Uterus (tissue), 4 donors: Measurements from ENCODE around the gene DOK7. TPM values are rescaled to one million over a fixed set of nuclear protein-coding genes. Genes with fewer than 3 reads are reported as not detected.

Experiments
- DNase-seq, 2 donors: peaks; one replicate each; pipeline ENCODE4 v3.0.0-alpha.2; 2019 to 2020
- H3K27ac ChIP-seq, 2 donors: fragments of 200-600 bp; sonication (generic); 1 replicate in 1 of 2; 2 replicates in 1 of 2; pipeline ENCODE4 v1.5.1; 2016 to 2018
- H3K27me3 ChIP-seq, 2 donors: fragments of 200-600 bp; sonication (generic); one replicate each; pipeline ENCODE4 v1.5.1; 2018 to 2019; ENCODE audit warnings: control low read depth in 1 of 2
- H3K36me3 ChIP-seq, 2 donors: fragments of 200-600 bp; sonication (generic); one replicate each; pipeline ENCODE4 v1.5.1; 2019; ENCODE audit warnings: control low read depth in 1 of 2
- H3K4me1 ChIP-seq, 2 donors: fragments of 200-600 bp; sonication (generic); one replicate each; pipeline ENCODE4 v1.5.1; 2018 to 2019; ENCODE audit warnings: control low read depth in 1 of 2
- H3K4me3 ChIP-seq, 2 donors: fragments of 200-600 bp; sonication (generic); 1 replicate in 1 of 2; 2 replicates in 1 of 2; pipeline ENCODE4 v1.5.1; 2018 to 2019; ENCODE audit warnings: mild to moderate bottlenecking in 1 of 2
- H3K9me3 ChIP-seq, 2 donors: fragments of 200-600 bp; sonication (generic); one replicate each; pipeline ENCODE4 v1.5.1; 2019; ENCODE audit warnings: control low read depth in 1 of 2
- CTCF ChIP-seq, 4 experiments: fragments of 200-600 bp in 2 of 4; fragments of 450-650 bp in 2 of 4; sonication (generic) in 2 of 4; IDR thresholded peaks; one replicate each; pipeline ENCODE4 v1.5.1; 2016 to 2019; ENCODE audit warnings: antibody characterized with exemption in 4 of 4, mild to moderate bottlenecking in 2 of 4, moderate library complexity in 1 of 4
- POLR2A ChIP-seq, 2 donors: fragments of 450-650 bp; IDR thresholded peaks; one replicate each; pipeline ENCODE4 v1.6.1; 2016; ENCODE audit warnings: antibody characterized with exemption in 2 of 2, mild to moderate bottlenecking in 1 of 2, moderate library complexity in 1 of 2
- intact Hi-C: fragments of 100-400 bp; cut with DNase I; formaldehyde crosslinking; loops from one replicate; pipeline ENCODE4 v1.15.1; 2023; ENCODE audit warnings: low total_unique reads
- total RNA-seq, 4 donors: library from RNA; depleted of rRNA in 3 of 4; stranded (reverse); fragments of >200 nt in 3 of 4; gene quantifications; one replicate each; pipeline versions ENCODE4 v1.1.0 to v1.2.4, GENCODE V29; 2014 to 2023
- donor health status: DM: yes; HTN: yes; CAD: no.

The DOK7 gene
- total RNA-seq, 4 donors from 2014 or later: 0.26 to 3.9 (median 0.85) TPM; not detected in 1

- Histone ChIP-seq H3K9me3 (no peaks in the 10 kb centered on the region), H3K36me3 (no peaks in the 10 kb centered on the region), H3K4me3 (no peak overlapping the region), H3K4me1 (no peaks in the 10 kb centered on the region), H3K27me3 (no peaks in the 10 kb centered on the region), H3K27ac (no peak overlapping the region)
- DNase-seq: no peak
- intact Hi-C loops: no loop called here
- no peak for TF ChIP-seq POLR2A (IDR thresholded peaks at IDR 0.05)
- TF ChIP-seq CTCF (IDR thresholded peaks at IDR 0.05): no peak
Observed at GRCh38 chr4:3446631-3447320, 16.3 kb upstream of the DOK7 start.

GRCh38 chr4:3447431-3448395 lies 15.4 kb upstream of the DOK7 start:
- DNase-seq: no peak
- Histone ChIP-seq H3K27me3 (no peaks in the 10 kb centered on the region), H3K27ac (no peak overlapping the region), H3K36me3 (no peaks in the 10 kb centered on the region), H3K4me1 (no peaks in the 10 kb centered on the region), H3K4me3 (no peak overlapping the region), H3K9me3 (no peaks in the 10 kb centered on the region)
- TF ChIP-seq POLR2A (IDR thresholded peaks at IDR 0.05): no peak
- TF ChIP-seq CTCF (IDR thresholded peaks at IDR 0.05): no peak
- intact Hi-C loops: no loop called here

GRCh38 chr4:3449047-3449573 lies 14.0 kb upstream of the DOK7 start:
- H3K36me3 ChIP-seq: no peaks in the 10 kb centered on the region
- no peak overlapping the region for H3K4me3 ChIP-seq
- DNase-seq: no peak
- TF ChIP-seq CTCF (IDR thresholded peaks at IDR 0.05) (no peak), POLR2A (IDR thresholded peaks at IDR 0.05) (no peak)
- no peaks in the 10 kb centered on the region for H3K9me3 ChIP-seq
- H3K4me1 ChIP-seq: no peaks in the 10 kb centered on the region
- no peak overlapping the region for H3K27ac ChIP-seq
- no peaks in the 10 kb centered on the region for H3K27me3 ChIP-seq
- intact Hi-C loops: no loop called here

GRCh38 chr4:3449574-3450534 lies 13.3 kb upstream of the DOK7 start:
- TF ChIP-seq CTCF (IDR thresholded peaks at IDR 0.05) (no peak), POLR2A (IDR thresholded peaks at IDR 0.05) (no peak)
- intact Hi-C loops: no loop called here
- Histone ChIP-seq H3K9me3 (no peaks in the 10 kb centered on the region), H3K4me1 (no peaks in the 10 kb centered on the region), H3K36me3 (no peaks in the 10 kb centered on the region), H3K4me3 (no peak overlapping the region), H3K27me3 (no peaks in the 10 kb centered on the region), H3K27ac (no peak overlapping the region)
- DNase-seq: no peak
